Esophagus muscularis mucosa (tissue), 4 donors: ENCODE measurements around the gene VAT1.

Source experiments
- CTCF ChIP-seq, 3 experiments: fragments of 200-600 bp in 2 of 3; fragments of 450-650 bp in 1 of 3; sonication (generic) in 2 of 3; IDR thresholded peaks; one replicate each; pipeline ENCODE4 v1.5.1; 2017 to 2019; ENCODE audit warnings: antibody characterized with exemption in 3 of 3, mild to moderate bottlenecking in 2 of 3, moderate library complexity in 1 of 3
- EP300 ChIP-seq: sonication (generic); formaldehyde crosslinking; IDR thresholded peaks from one replicate; pipeline ENCODE4 v1.6.1; 2017; ENCODE audit warnings: antibody characterized with exemption
- POLR2A ChIP-seq: fragments of 450-650 bp; IDR thresholded peaks from one replicate; pipeline ENCODE4 v1.6.1; 2017; ENCODE audit warnings: antibody characterized with exemption, moderate library complexity, mild to moderate bottlenecking, low read depth
- POLR2AphosphoS5 ChIP-seq, 2 donors: sonication (generic); formaldehyde crosslinking; IDR thresholded peaks; one replicate each; pipeline ENCODE4 v1.6.1; 2017; ENCODE audit warnings: antibody characterized with exemption in 2 of 2

GRCh38 chr17:43026595-43026994, 4.4 kb upstream of the VAT1 start:
- TF ChIP-seq CTCF (IDR thresholded peaks at IDR 0.05) = no peak
- TF ChIP-seq POLR2A = no peak
- TF ChIP-seq POLR2AphosphoS5 (IDR thresholded peaks at IDR 0.05) = no peak
- no peak for TF ChIP-seq EP300
